NCI-H345 treated with DMSO at 0.1 percent for 48 hours (cell line): ENCODE results near the gene IL6R.
"Not testable (repeated sequence)": the region's sequence is repeated elsewhere in the genome, so short reads cannot be mapped to it uniquely, and the experiment has no call there.

Experiments used
- DNase-seq: peaks from one replicate; lab custom pipeline; 2025; ENCODE audit not compliant: unreplicated experiment; lab: John Stamatoyannopoulos, UW

The IL6R gene

GRCh38 chr1:154479764-154480421 lies 74.8 kb downstream of the IL6R start:
- peak; percentile 93 for DNase-seq

- DNase-seq: no peak
Observed at GRCh38 chr1:154481053-154481452, 75.9 kb downstream of the IL6R start.

GRCh38 chr1:154483941-154484803 lies 79.0 kb downstream of the IL6R start:
- DNase-seq: no peak

GRCh38 chr1:154485106-154485505 lies 80.0 kb downstream of the IL6R start:
- no peak for DNase-seq

GRCh38 chr1:154485910-154486496 lies 80.9 kb downstream of the IL6R start:
- no peak for DNase-seq

- DNase-seq: not testable (repeated sequence)
Observed at GRCh38 chr1:154486756-154487155, 81.6 kb downstream of the IL6R start.

GRCh38 chr1:154488922-154489321 lies 83.8 kb downstream of the IL6R start:
- DNase-seq: no peak

GRCh38 chr1:154489695-154490274 lies 84.6 kb downstream of the IL6R start:
- DNase-seq: no peak

- no peak for DNase-seq
Observed at GRCh38 chr1:154490317-154490716, 85.2 kb downstream of the IL6R start.

GRCh38 chr1:154492115-154492514 lies 87.0 kb downstream of the IL6R start:
- no peak for DNase-seq

GRCh38 chr1:154493276-154493675 lies 88.1 kb downstream of the IL6R start:
- DNase-seq: no peak

- DNase-seq: no peak
Observed at GRCh38 chr1:154495496-154496273, 90.5 kb downstream of the IL6R start.

- no peak for DNase-seq
Observed at GRCh38 chr1:154496383-154496782, 91.2 kb downstream of the IL6R start.

GRCh38 chr1:154497026-154497806 lies 92.1 kb downstream of the IL6R start:
- DNase-seq: no peak

- no peak for DNase-seq
Observed at GRCh38 chr1:154499446-154499845, 94.3 kb downstream of the IL6R start.

- DNase-seq: no peak
Observed at GRCh38 chr1:154500533-154500932, 95.4 kb downstream of the IL6R start.

- no peak for DNase-seq
Observed at GRCh38 chr1:154501423-154502065, 96.4 kb downstream of the IL6R start.

GRCh38 chr1:154502066-154502743 lies 97.1 kb downstream of the IL6R start, which contains the start of the genes SHE and TDRD10:
Gene SHE, minus strand, starts transcription at chr1:154502412. Its CDS starts 386 bp downstream, at chr1:154502026.
Gene TDRD10, plus strand, starts transcription at chr1:154502219. Its CDS starts 4,685 bp downstream, at chr1:154506904.
- no peak for DNase-seq

GRCh38 chr1:154502744-154503115 lies 97.6 kb downstream of the IL6R start:
- DNase-seq: no peak
